Sigmoid colon (tissue), 7 donors: Measurements from ENCODE around the gene SH3TC2. TPM values are rescaled to one million over a fixed set of nuclear protein-coding genes. Genes with fewer than 3 reads are reported as not detected.

Source experiments
- DNase-seq: peaks from one replicate; pipeline ENCODE4 v3.0.0-alpha.2; 2019
- H3K27ac ChIP-seq, 4 donors: fragments of 200-600 bp; sonication (generic); one replicate each; pipeline ENCODE4 v1.5.1; 2016 to 2019; ENCODE audit warnings: mild to moderate bottlenecking in 1 of 4
- H3K27me3 ChIP-seq, 3 donors: fragments of 200-600 bp; sonication (generic); one replicate each; pipeline ENCODE4 v1.5.1; 2019; ENCODE audit warnings: mild to moderate bottlenecking in 1 of 3
- H3K36me3 ChIP-seq, 4 donors: fragments of 200-600 bp; sonication (generic); one replicate each; pipeline ENCODE4 v1.5.1; 2016 to 2019
- H3K4me1 ChIP-seq, 4 donors: fragments of 200-600 bp; sonication (generic); one replicate each; pipeline ENCODE4 v1.5.1; 2017 to 2019
- H3K4me3 ChIP-seq, 4 donors: fragments of 200-600 bp; sonication (generic); one replicate each; pipeline ENCODE4 v1.5.1; 2017 to 2019; ENCODE audit warnings: mild to moderate bottlenecking in 2 of 4, moderate library complexity in 1 of 4
- H3K9me3 ChIP-seq, 4 donors: fragments of 200-600 bp in 3 of 4; sonication (generic) in 3 of 4; one replicate each; pipeline versions ENCODE4 v1.5.1 to v1.6.1; 2013 to 2019
- EP300 ChIP-seq, 4 donors: sonication (generic); formaldehyde crosslinking; IDR thresholded peaks; one replicate each; pipeline ENCODE4 v1.6.1; 2017; ENCODE audit warnings: antibody characterized with exemption in 4 of 4
- POLR2A ChIP-seq, 2 donors: fragments of 450-650 bp; IDR thresholded peaks; one replicate each; pipeline ENCODE4 v1.6.1; 2016; ENCODE audit warnings: antibody characterized with exemption in 2 of 2, mild to moderate bottlenecking in 2 of 2, moderate library complexity in 2 of 2
- POLR2AphosphoS5 ChIP-seq, 4 donors: sonication (generic); formaldehyde crosslinking; IDR thresholded peaks; one replicate each; pipeline ENCODE4 v1.6.1; 2017; ENCODE audit warnings: antibody characterized with exemption in 4 of 4
- WGBS, 2 donors: extraction: QIAGEN DNeasy Blood & Tissue Kit; methylation state at CpG; one replicate each; pipeline ENCODE4 v1.1.7; 2013; 5-methylcytosine and 5-hydroxymethylcytosine counted together
- intact Hi-C: fragments of 100-400 bp; cut with DNase I; formaldehyde crosslinking; loops from one replicate; pipeline ENCODE4 v1.15.1; 2023
- polyA plus RNA-seq, 3 donors: library from polyadenylated mRNA; stranded (reverse); fragments of 200-250 nt; gene quantifications; one replicate each; pipeline ENCODE4 v1.2.3, GENCODE V29; 2013
- total RNA-seq, 4 donors: library from RNA; depleted of rRNA; stranded (reverse); fragments of >200 nt; gene quantifications; one replicate each; pipeline ENCODE4 v1.1.0, GENCODE V29; 2016
- TF ChIP-seq, protein P1 (sequence below), 4 experiments: fragments of 450-650 bp in 3 of 4; fragments of 200-600 bp in 1 of 4; IDR thresholded peaks; one replicate each; pipeline ENCODE4 v1.5.1; 2016 to 2019; ENCODE audit warnings: antibody characterized with exemption in 4 of 4, mild to moderate bottlenecking in 3 of 4, moderate library complexity in 2 of 4
- donor health status: healthy with polysubstance abuse.
- donor health status: Bipolar disorder and iron deficiency.
- donor health status: healthy.

Gene SH3TC2
- total and polyA plus RNA-seq, 7 donors, result under 0.01 to 8.3 (median 1.7) TPM; not detected in 1

DNA sequence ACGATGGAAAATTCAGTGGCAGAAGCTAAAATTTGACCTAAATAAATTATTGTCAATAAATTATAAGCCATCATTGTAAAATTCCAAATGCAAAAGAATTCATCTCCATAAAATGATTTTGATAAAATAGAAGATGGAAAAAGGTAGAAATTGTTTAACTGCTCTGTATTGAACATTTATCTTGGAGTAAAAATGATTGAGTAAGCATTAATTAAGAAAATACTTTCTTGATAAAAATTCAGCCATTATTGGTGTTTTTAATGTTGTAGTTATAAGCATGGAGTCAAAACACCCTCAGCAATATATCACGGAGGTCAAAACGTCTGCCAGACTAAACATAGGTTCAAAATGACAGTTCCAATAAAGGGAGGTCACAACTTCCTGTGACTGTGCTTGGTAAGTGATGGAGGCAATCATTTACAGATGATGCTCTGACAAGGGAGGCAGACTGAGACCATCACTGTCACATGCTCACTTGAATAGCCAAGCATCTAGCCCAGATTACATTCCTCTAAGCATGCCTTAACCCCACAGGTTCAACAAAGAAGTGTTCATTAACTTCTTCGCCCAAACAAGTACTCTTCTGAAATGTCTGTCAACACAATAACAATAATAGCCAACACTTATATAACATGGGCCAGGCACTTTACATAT lies 69.5 kb downstream of the SH3TC2 start:
- Histone ChIP-seq H3K27ac (no peak overlapping the region), H3K27me3 (no peaks in the 10 kb centered on the region), H3K4me1 (peaks cover 0 to 14% (median 12%) of the 10 kb centered on the region in 4 donors), H3K9me3 (no peaks in the 10 kb centered on the region), H3K36me3 (no peaks in the 10 kb centered on the region), H3K4me3 (no peak overlapping the region)
- TF ChIP-seq EP300 (IDR thresholded peaks at IDR 0.05), result no peak
- TF ChIP-seq, protein P1, sequence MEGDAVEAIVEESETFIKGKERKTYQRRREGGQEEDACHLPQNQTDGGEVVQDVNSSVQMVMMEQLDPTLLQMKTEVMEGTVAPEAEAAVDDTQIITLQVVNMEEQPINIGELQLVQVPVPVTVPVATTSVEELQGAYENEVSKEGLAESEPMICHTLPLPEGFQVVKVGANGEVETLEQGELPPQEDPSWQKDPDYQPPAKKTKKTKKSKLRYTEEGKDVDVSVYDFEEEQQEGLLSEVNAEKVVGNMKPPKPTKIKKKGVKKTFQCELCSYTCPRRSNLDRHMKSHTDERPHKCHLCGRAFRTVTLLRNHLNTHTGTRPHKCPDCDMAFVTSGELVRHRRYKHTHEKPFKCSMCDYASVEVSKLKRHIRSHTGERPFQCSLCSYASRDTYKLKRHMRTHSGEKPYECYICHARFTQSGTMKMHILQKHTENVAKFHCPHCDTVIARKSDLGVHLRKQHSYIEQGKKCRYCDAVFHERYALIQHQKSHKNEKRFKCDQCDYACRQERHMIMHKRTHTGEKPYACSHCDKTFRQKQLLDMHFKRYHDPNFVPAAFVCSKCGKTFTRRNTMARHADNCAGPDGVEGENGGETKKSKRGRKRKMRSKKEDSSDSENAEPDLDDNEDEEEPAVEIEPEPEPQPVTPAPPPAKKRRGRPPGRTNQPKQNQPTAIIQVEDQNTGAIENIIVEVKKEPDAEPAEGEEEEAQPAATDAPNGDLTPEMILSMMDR (IDR thresholded peaks at IDR 0.05), result no peak
- no peak for TF ChIP-seq POLR2AphosphoS5 (IDR thresholded peaks at IDR 0.05)
- TF ChIP-seq POLR2A (IDR thresholded peaks at IDR 0.05), result no peak
- intact Hi-C loops, result no loop called here
- no peak for DNase-seq
- 85 to 89% methylated on average over 4 of the region's 4 CpGs for WGBS, 2 donors

DNA sequence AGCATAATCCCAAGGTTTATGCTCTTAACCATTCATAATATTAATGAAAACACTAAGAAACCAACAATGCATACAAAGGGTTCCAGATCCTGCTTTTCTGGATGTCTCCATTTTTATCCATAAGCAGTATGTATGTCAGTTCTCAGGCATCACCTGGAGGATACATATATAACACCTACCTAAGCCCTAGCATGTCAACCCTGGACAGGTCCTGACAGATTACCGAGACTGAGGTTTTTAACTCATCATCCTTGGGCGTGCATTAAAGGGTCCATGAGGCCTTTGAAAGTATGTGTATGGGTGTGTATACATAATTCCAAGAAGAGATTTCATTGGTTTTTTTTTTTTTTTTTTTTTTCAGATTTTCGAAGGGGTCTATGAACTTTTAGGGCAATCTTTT lies 70.6 kb downstream of the SH3TC2 start:
- intact Hi-C loops, result no loop called here
- WGBS, 2 donors, result 92 to 93% methylated on average over 3 of the region's 3 CpGs
- TF ChIP-seq EP300 (IDR thresholded peaks at IDR 0.05) (no peak), POLR2A (IDR thresholded peaks at IDR 0.05) (no peak), POLR2AphosphoS5 (IDR thresholded peaks at IDR 0.05) (no peak)
- TF ChIP-seq, protein P1 (IDR thresholded peaks at IDR 0.05), result no peak

DNA sequence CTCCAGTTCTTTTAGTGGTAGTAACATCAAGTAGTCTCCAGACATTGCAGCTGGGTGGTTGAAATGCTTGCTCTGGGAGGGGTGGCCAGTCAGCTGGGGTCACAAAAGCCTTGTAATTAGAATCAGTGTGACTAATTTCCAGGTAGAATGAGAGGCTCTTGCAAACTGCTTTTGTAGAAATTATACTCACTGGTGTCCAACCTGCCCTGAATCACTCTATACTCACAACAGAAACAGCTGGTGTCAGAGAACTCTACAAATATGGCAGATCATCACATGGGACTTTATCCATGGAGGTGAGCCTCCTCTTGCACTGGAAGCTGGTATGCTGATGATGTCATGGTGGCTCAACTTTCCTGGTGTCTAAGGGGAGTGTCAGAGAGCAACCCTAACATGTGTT lies 71.3 kb downstream of the SH3TC2 start:
- Histone ChIP-seq H3K4me3 (no peak overlapping the region), H3K27me3 (no peaks in the 10 kb centered on the region), H3K9me3 (no peaks in the 10 kb centered on the region), H3K4me1 (peaks cover 0 to 14% (median 11%) of the 10 kb centered on the region in 4 donors), H3K27ac (no peak overlapping the region), H3K36me3 (no peaks in the 10 kb centered on the region)
- intact Hi-C loops, result no loop called here
- no peak for TF ChIP-seq EP300 (IDR thresholded peaks at IDR 0.05)
- TF ChIP-seq POLR2A (IDR thresholded peaks at IDR 0.05), result no peak
- TF ChIP-seq POLR2AphosphoS5 (IDR thresholded peaks at IDR 0.05), result no peak
- TF ChIP-seq, protein P1 (IDR thresholded peaks at IDR 0.05), result no peak
- no peak for DNase-seq

More for the DNA sequence above, 70.6 kb downstream of the SH3TC2 start:
- no peak overlapping the region for H3K4me3 ChIP-seq
- DNase-seq, result no peak
- no peaks in the 10 kb centered on the region for H3K9me3 ChIP-seq
- peaks cover 0 to 14% (median 12%) of the 10 kb centered on the region in 4 donors for H3K4me1 ChIP-seq
- H3K27ac ChIP-seq, result no peak overlapping the region
- no peaks in the 10 kb centered on the region for H3K36me3 ChIP-seq
- no peaks in the 10 kb centered on the region for H3K27me3 ChIP-seq

DNA sequence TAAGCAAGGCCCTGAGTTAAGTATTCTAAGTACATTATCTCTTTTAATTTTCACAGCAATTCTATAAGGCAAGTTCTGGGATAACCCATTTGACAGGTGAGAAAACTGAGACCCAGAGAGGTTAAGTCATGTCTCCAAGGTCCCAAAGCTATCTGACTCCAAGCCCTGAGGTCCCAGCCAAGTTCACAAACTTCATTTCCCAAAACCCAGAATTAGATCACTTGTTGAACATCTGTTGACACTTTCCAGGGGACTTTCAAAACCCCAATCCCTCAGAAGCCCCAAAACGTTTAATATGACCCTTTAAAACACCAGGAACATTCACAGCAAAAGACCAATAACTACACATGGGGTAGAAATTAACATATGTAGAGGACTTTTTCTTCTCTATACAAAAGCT lies 72.0 kb downstream of the SH3TC2 start:
- H3K36me3 ChIP-seq, result no peaks in the 10 kb centered on the region
- DNase-seq, result no peak
- H3K4me3 ChIP-seq, result no peak overlapping the region
- WGBS, 2 donors, result 51% methylated on average over 1 of the region's 1 CpG
- TF ChIP-seq POLR2A (IDR thresholded peaks at IDR 0.05) (no peak), EP300 (IDR thresholded peaks at IDR 0.05) (no peak), POLR2AphosphoS5 (IDR thresholded peaks at IDR 0.05) (no peak)
- TF ChIP-seq, protein P1 (IDR thresholded peaks at IDR 0.05), result no peak
- intact Hi-C loops, result no loop called here
- H3K27ac ChIP-seq, result no peak overlapping the region
- no peaks in the 10 kb centered on the region for H3K9me3 ChIP-seq
- H3K27me3 ChIP-seq, result no peaks in the 10 kb centered on the region
- H3K4me1 ChIP-seq, result peaks cover 0 to 7% (median 3%) of the 10 kb centered on the region in 4 donors

DNA sequence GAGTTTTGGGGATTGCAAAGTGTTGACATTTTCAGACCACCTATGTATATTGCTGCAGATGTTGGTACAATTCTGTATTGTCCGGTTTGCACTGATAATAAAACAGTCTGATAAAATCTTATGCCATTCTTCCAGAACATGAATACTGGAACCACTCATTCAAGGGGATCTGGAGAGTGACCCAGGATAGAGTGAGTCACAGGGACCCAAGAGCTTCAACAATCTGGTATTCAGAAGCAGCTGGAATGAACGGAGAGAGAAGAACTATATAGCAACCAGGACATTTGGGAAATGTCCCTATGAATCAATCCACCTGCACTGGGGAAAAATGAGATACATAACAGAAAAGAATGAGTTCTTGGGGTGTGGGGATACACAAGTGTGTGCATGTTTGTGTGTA lies 73.3 kb downstream of the SH3TC2 start:
- H3K9me3 ChIP-seq, result no peaks in the 10 kb centered on the region
- H3K27me3 ChIP-seq, result no peaks in the 10 kb centered on the region
- no peaks in the 10 kb centered on the region for H3K36me3 ChIP-seq
- H3K4me1 ChIP-seq, result no peaks in the 10 kb centered on the region
- no peak for DNase-seq
- TF ChIP-seq POLR2AphosphoS5 (IDR thresholded peaks at IDR 0.05) (no peak), POLR2A (IDR thresholded peaks at IDR 0.05) (no peak), EP300 (IDR thresholded peaks at IDR 0.05) (no peak)
- TF ChIP-seq, protein P1 (IDR thresholded peaks at IDR 0.05), result no peak
- H3K27ac ChIP-seq, result no peak overlapping the region
- WGBS, 2 donors, result 86 to 89% methylated on average over 2 of the region's 2 CpGs
- intact Hi-C loops, result no loop called here
- no peak overlapping the region for H3K4me3 ChIP-seq
